Chondrocyte (in vitro differentiated cells): ENCODE measurements around the gene SYNJ1. TPM values are rescaled to one million over a fixed set of nuclear protein-coding genes. Genes with fewer than 3 reads are reported as not detected.

ENCODE experiments used
- DNase-seq: peaks from one replicate; pipeline ENCODE4 v3.0.0; 2021; ENCODE audit warnings: mixed read lengths, low spot score
- H3K27ac Mint-ChIP-seq: one replicate; pipeline ENCODE4 v1.8.0; 2021; ENCODE audit warnings: mild to moderate bottlenecking, moderate library complexity, mixed read lengths; ENCODE audit not compliant: unreplicated experiment
- H3K27me3 Mint-ChIP-seq: 2 replicates; pipeline ENCODE4 v1.8.0; 2021; ENCODE audit warnings: low read depth, mixed read lengths
- H3K36me3 Mint-ChIP-seq: 2 replicates; pipeline ENCODE4 v1.8.0; 2021; ENCODE audit warnings: low read depth, mixed read lengths
- H3K4me1 Mint-ChIP-seq: 2 replicates; pipeline ENCODE4 v1.8.0; 2021; ENCODE audit warnings: low read depth, mild to moderate bottlenecking, mixed read lengths
- H3K4me3 Mint-ChIP-seq: one replicate; pipeline ENCODE4 v1.8.0; 2021; ENCODE audit warnings: mild to moderate bottlenecking, moderate library complexity, mixed read lengths; ENCODE audit not compliant: unreplicated experiment
- H3K9me3 Mint-ChIP-seq: 2 replicates; pipeline ENCODE4 v1.8.0; 2021; ENCODE audit warnings: low read depth, mixed read lengths
- CTCF ChIP-seq: fragments of 200-600 bp; sonication (generic); IDR thresholded peaks from 2 replicates; pipeline ENCODE4 v1.5.0; 2021; ENCODE audit warnings: antibody characterized with exemption, mild to moderate bottlenecking, moderate library complexity
- total RNA-seq: library from RNA; stranded (reverse); gene quantifications from 3 replicates; pipeline ENCODE4 v1.2.1, GENCODE V29; 2021

The SYNJ1 gene
- total RNA-seq, 1 donor from 2014 or later: 9.1 TPM

- no peaks in the 10 kb centered on the region for H3K4me1 Mint-ChIP-seq
- no peak overlapping the region for H3K27ac Mint-ChIP-seq
- H3K36me3 Mint-ChIP-seq: peaks cover 32% of the 10 kb centered on the region
- TF ChIP-seq CTCF: no peak
- H3K9me3 Mint-ChIP-seq: no peaks in the 10 kb centered on the region
- H3K4me3 Mint-ChIP-seq: no peak overlapping the region
- peak; percentile 50 for DNase-seq
- H3K27me3 Mint-ChIP-seq: no peaks in the 10 kb centered on the region
Measured at GRCh38 chr21:32604464-32604863, 123.3 kb downstream of the SYNJ1 start.

- peaks cover 28% of the 10 kb centered on the region for H3K36me3 Mint-ChIP-seq
- H3K4me3 Mint-ChIP-seq: no peak overlapping the region
- H3K27ac Mint-ChIP-seq: no peak overlapping the region
- H3K27me3 Mint-ChIP-seq: no peaks in the 10 kb centered on the region
- no peaks in the 10 kb centered on the region for H3K4me1 Mint-ChIP-seq
- no peak for TF ChIP-seq CTCF
- H3K9me3 Mint-ChIP-seq: no peaks in the 10 kb centered on the region
- peak; percentile 50 for DNase-seq
Measured at GRCh38 chr21:32603131-32603530, 124.7 kb downstream of the SYNJ1 start.

- Mint-ChIP-seq H3K4me3 (no peak overlapping the region), H3K4me1 (peaks cover 3% of the 10 kb centered on the region), H3K27ac (no peak overlapping the region), H3K36me3 (peaks cover 26% of the 10 kb centered on the region), H3K9me3 (no peaks in the 10 kb centered on the region), H3K27me3 (no peaks in the 10 kb centered on the region)
- peak; percentile 58 for DNase-seq
- no peak for TF ChIP-seq CTCF
Measured at GRCh38 chr21:32602099-32602498, 125.7 kb downstream of the SYNJ1 start.

GRCh38 chr21:32599526-32599925, 128.3 kb downstream of the SYNJ1 start:
- Mint-ChIP-seq H3K36me3 (peaks cover 17% of the 10 kb centered on the region), H3K4me1 (peaks cover 3% of the 10 kb centered on the region), H3K27me3 (no peaks in the 10 kb centered on the region), H3K9me3 (no peaks in the 10 kb centered on the region), H3K27ac (no peak overlapping the region), H3K4me3 (no peak overlapping the region)
- DNase-seq: peak; percentile 50
- TF ChIP-seq CTCF: no peak

GRCh38 chr21:32599091-32599490, 128.7 kb downstream of the SYNJ1 start:
- Mint-ChIP-seq H3K27me3 (no peaks in the 10 kb centered on the region), H3K27ac (no peak overlapping the region), H3K4me1 (peaks cover 3% of the 10 kb centered on the region), H3K9me3 (no peaks in the 10 kb centered on the region), H3K4me3 (no peak overlapping the region), H3K36me3 (peaks cover 14% of the 10 kb centered on the region)
- no peak for DNase-seq
- TF ChIP-seq CTCF: no peak
